NCI-H2227 (cell line): Measurements from ENCODE around the gene OR2T11.
A peak's percentile ranks its signal among the peaks of the same experiment; 100 is the strongest.
"Not testable (repeated sequence)": the region's sequence is repeated elsewhere in the genome, so short reads cannot be mapped to it uniquely, and the experiment has no call there.

ENCODE experiments used
- DNase-seq: peaks from one replicate; lab custom pipeline; 2025; ENCODE audit not compliant: unreplicated experiment; lab: John Stamatoyannopoulos, UW

Gene OR2T11

DNA sequence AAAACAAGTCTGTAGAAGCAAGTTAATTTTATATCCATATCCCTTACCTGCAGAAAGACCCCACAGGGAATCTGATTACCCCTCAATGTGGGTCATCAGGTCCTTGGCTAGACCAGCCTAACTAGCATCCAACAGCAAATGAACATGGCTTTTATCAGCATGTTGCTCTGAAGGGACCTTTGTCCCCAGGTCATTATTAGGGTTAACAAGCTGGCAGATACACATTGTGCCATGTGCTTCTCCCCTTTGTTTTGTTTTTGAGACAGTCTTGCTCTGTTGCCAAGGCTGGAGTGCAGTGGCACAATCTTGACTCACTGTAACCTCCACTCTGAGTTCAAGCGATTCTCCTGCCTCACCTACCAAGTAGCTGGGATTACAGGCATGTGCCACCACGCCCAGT, at the start of gene OR2T11:
Gene OR2T11 (minus strand): TSS at position 101 of the 400 bp plus-strand sequence. CDS start 7,963 bp downstream, outside the sequence.
- not testable (repeated sequence) for DNase-seq

DNA sequence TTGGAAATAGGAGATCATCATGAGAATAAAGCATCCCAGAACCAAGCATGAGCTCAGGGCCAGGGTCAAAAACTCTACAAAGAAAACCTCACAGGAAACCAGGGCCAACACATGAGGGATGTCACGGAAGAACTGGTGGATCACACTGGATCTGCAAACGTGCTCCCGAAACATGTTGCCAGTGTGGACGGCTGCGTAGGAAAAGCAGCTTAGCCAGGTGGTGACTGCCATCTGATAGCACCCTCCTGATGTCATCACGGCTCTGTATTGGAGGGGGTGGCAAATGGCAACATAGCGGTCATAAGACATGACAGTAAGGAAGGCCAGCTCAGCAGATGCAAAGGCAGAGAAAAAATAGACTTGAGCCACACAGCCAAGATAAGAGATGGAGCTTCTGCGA, 46.8 kb upstream of the OR2T11 start:
- DNase-seq: no peak

GRCh38 chr1:248670003-248670402, 35.1 kb upstream of the OR2T11 start:
- no peak for DNase-seq

DNA sequence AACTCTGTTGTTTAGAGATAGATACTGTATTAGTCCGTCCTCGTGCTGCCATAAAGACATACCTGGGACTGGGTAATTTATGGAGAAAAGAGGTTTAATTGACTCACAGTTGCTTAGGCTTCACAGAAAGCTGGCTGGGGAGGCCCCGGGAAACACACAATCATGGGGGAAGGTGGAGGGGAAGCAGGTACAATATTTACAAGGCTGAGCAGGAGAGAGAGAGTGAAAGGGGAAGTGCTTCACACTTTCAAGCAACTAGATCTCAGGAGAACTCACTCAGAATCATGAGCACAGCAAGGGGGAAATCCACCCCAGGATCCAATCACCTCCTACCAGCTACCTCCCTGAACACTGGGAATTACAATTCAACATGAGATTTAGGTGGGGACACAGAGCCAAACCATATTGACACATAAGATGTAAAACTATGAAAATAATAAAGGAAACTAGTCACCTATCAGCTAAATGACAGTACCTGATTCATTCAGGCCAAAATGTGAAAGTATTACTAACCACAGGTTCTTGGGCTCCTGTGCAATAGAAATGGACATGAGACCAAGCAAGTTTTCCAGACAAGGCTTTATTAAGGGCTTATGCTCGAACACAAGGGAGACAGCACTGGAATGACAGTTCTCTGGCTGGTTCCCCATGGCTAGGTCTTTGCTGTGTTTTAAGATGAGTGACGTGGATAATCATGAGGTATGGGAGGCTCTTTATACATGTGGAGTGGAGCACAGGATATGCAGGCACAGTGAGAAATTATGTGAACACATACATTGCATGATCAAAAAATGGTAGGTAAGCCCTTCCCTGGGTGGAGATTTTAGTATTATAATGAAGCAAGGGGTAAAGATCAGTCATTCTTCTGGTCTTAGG, 28.8 kb upstream of the OR2T11 start:
- DNase-seq: not testable (repeated sequence)

DNA sequence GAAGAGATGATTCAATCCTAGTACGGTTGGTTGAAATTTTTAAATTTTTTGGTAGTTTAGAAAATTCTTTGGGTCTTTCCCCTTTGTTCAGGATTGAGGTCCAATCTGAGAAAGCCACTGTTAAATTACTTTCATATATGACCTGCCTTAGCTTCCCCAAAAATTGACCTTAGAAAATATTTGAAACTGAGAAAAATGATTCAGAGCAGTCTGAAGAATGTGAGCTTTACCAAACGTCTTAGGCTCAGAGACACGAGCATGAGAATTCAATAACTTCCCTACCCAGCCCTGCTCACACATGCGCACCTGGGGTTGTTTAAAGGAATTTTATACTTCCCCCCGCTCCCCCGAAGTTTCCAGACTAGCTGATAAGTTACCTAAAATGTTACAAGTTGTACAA, 21.9 kb upstream of the OR2T11 start:
- DNase-seq: not testable (repeated sequence)

- not testable (repeated sequence) for DNase-seq
Observed at GRCh38 chr1:248655354-248655753, 20.5 kb upstream of the OR2T11 start, which contains the start of gene OR2T27. OR2T27 (minus strand) TSS chr1:248655528; CDS start chr1:248650884, 4,644 bp downstream.

DNA sequence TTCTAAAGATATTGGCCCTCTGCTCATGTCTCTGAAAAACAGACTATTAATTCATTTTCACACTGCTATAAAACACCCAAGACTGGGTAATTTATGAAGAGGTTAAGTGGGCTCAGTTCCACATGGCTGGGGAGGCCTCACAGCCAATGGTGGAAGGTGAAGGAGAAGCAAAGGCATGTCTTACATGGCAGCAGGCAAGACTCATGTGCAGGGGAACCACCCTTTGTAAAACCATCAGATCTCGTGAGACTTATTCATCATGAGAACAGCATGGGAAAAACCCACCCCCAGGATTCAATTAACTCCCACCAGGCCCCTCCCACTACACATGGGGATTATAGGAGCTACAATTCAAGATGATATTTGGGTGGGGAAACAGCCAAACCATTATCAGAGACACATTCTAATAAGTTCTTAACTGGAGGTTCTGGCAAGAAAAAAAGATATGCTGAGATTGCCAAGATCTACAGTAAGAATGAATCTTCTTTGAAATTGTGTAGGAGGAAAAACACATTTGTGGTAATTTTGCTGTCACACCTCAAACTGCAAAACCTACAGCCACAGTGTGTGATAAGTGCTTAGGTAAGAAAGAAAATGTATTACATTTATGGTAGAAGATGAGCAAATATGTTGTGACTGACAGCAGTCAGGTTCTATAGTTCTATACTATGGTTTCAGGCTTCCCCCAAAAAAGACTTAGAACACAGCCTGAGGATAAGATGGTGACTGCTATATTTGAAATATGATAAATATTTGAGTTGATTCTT, 14.1 kb upstream of the OR2T11 start:
- not testable (repeated sequence) for DNase-seq

GRCh38 chr1:248645178-248645577, 10.3 kb upstream of the OR2T11 start, which contains the start of gene OR2T35:
OR2T35 (minus strand) TSS chr1:248645278; CDS start chr1:248639258, 6,020 bp downstream.
- DNase-seq: not testable (repeated sequence)

DNA sequence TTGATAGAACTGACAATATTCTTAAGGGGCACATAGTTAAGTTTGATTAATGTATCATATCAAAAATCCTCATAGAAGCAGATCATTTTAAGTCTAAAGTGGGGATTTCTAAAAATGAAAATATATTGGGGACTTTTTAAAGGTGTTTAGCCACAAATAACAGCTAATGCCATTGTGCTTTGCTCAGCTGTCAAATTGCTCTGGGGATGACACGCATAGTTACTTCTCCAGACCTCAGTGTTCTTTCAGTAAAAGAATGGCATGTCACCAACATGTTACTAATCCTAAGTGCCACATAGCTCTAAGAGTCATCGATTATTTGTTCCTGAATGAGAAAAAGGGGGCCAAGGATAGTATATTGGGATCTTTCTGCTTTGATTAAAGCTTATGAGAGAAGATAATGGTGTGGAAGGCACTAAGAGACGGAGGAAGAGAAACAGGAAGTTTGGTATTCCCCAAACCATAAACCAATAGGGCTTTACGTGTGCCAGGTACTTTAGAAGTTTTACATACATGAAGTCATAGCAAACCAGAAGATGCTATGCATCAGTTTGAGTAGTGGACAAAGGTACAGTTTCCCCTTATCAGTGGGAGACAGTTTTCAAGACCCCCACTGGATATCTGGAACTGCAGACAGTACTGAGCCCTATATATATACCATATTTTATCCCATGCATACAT, 8.2 kb upstream of the OR2T11 start:
- not testable (repeated sequence) for DNase-seq

DNA sequence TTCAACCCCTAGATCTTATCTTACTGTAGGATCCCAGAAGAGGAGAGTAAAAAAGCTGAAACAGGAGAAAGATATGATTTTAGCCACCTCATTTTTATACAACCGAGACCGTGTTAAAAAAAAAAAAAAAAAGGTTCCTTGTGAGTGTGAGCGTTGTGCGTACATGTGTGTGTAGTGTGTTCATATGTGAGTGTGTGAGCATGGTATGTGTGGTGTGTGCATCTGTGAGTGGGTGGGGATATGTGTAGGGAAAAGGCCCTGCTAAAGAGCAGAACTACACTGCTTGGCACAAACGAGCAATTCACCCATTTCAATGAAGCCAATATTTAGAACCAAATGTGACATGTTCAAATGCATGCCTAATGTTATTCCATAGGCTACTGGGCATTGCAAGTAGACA, 6.7 kb upstream of the OR2T11 start:
- not testable (repeated sequence) for DNase-seq

DNA sequence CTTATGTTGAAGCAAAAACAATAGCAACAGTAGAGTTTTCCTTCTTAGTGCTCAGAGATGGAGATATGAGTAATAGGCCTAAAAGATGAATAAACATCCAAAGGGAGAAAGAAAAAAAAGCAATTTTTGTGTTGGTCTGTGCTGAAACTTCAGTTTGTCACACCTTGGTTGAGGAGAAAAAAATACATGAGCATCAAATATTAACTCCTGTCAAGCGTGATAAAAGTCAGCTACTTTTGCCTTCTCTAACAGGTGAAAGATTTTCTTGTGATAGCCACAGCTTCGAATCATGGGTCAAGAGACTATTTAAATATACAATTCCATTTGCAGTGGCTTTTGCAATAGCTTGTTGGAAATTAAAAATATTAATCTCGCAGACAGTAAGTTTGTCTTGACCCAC, 6.0 kb upstream of the OR2T11 start:
- DNase-seq: not testable (repeated sequence)

DNA sequence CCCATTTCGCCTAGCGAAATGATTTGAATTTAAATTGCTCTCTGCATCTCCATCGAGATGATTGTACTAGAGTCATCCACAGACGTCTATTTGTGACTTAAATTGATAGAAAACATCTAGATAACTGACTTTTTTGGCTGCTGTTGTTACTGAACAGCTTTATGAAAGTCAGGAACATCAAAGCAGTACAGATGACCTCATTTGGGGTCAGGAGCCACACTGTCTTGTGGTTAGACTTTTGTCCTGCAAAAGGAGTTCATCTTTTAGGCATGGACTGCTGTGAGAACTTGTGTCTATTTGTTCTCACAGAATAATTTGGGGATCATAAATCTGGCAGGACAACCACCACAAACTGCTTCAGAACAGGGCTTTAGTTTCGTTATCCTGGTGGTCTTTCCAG, 4.8 kb upstream of the OR2T11 start:
- DNase-seq: not testable (repeated sequence)

DNA sequence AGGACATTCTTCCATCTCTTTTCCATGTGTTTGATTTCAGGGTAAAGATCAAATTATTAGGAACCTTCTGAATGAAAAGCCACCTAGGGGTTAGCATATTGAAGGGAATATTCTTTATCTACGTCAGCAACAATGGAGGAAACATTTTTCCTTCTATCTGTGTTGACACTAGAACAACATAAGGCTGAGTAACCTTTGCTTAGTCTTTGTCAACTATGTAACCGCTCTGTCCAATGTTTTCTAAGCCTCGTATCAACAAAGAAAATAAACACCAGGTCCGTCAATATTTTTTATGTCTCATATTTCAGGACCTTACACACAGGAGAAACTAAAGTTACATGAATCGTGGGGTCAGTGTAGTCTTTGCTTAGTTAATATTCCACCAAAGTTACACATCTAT, 1.7 kb upstream of the OR2T11 start:
- DNase-seq: not testable (repeated sequence)

GRCh38 chr1:248631354-248632008, 3.4 kb downstream of the OR2T11 start:
- no peak for DNase-seq

DNA sequence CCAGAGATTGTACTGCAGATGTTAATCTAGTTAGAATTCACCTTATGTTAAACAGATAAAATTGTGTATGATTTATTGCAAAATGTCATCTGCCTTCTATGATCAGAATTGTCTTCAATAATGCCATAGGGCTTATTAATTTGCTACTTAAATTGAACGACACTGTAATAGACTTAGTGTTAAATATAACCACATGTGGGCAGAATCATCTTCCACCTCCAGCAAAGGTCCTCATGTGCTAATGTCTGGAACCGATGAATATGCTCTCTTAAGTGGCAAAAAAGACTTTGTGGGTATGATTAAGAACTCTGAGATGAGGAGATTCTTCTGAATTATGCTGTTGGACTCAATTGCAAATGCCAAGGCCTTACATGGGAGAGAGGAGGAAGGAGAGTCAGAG, 4.3 kb downstream of the OR2T11 start:
- DNase-seq: no peak

- no peak for DNase-seq
Observed at GRCh38 chr1:248627971-248628844, 6.7 kb downstream of the OR2T11 start.

DNA sequence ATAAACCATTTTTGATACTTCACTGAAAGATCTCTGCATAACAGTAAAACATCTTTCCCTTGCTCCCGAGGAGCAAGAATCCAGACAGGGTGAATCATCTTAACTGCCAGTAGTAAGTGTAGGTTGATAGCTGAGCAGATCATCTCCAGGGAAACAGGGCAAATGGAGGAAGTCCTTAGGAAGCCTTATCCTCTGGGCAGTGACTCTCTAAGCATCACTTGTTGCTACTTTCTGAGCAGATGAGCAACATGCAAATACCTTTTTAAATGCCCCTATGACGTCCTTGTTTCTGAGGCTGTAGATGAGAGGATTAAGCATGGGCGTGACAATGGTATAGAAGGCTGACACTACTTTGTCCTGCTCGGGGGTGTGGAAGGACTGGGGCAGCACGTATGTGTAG, 8.9 kb downstream of the OR2T11 start:
- no peak for DNase-seq

- no peak for DNase-seq
Observed at GRCh38 chr1:248625166-248625565, 9.7 kb downstream of the OR2T11 start.

- peak; percentile 25 for DNase-seq
Observed at GRCh38 chr1:248622570-248623001, 12.3 kb downstream of the OR2T11 start.

GRCh38 chr1:248621770-248622169, 13.1 kb downstream of the OR2T11 start:
- no peak for DNase-seq
